H1 (cell line): Measurements from ENCODE around the gene LDLRAD4. TPM values are rescaled to one million over a fixed set of nuclear protein-coding genes. Genes with fewer than 3 reads are reported as not detected.

ENCODE experiments used
- CTCF ChIA-PET: fragments of 300-600 bp; sonication (Branson Sonifier 250); formaldehyde crosslinking; loops from one replicate; lab custom pipeline; 2021; ENCODE audit not compliant: partially characterized antibody; lab: Charles Lee
- POLR2A ChIA-PET: fragments of 300-600 bp; sonication (Branson Sonifier 250); formaldehyde crosslinking; loops from one replicate; lab custom pipeline; 2021; ENCODE audit warnings: inconsistent platforms; ENCODE audit not compliant: partially characterized antibody; lab: Charles Lee
- DNase-seq, 2 experiments: peaks; one replicate each; pipeline versions ENCODE4 v3.0.0 to v3.0.0-alpha.2; 2010 to 2022; ENCODE audit warnings: low spot score in 2 of 2, low read depth in 1 of 2, mixed read lengths in 1 of 2
- FAIRE-seq: peaks from 2 replicates; lab custom pipeline; 2011; peaks lifted over from hg19 to GRCh38; lab: Jason Lieb, UNC
- H2AFZ ChIP-seq: 2 replicates; pipeline ENCODE4 v1.8.1; 2012; ENCODE audit warnings: low read length, inconsistent platforms
- H2AK5ac ChIP-seq: 2 replicates; pipeline ENCODE4 v1.6.1; 2013; ENCODE audit warnings: low read depth, low read length
- H2BK120ac ChIP-seq: replicated peaks from 2 replicates; pipeline ENCODE3; 2013; ENCODE audit warnings: low read depth, low read length, inconsistent platforms
- H2BK12ac ChIP-seq: 2 replicates; pipeline ENCODE4 v1.6.1; 2013; ENCODE audit warnings: low read depth, low read length
- H2BK15ac ChIP-seq: 2 replicates; pipeline ENCODE4 v1.6.1; 2013; ENCODE audit warnings: low read length
- H2BK20ac ChIP-seq: 2 replicates; pipeline ENCODE4 v1.6.1; 2013; ENCODE audit warnings: low read length
- H2BK5ac ChIP-seq: 2 replicates; pipeline ENCODE4 v1.6.1; 2013; ENCODE audit warnings: low read depth, low read length
- H3K14ac ChIP-seq: 2 replicates; pipeline ENCODE4 v1.6.1; 2013; ENCODE audit warnings: inconsistent platforms; ENCODE audit not compliant: insufficient read length
- H3K18ac ChIP-seq: 2 replicates; pipeline ENCODE4 v1.6.1; 2013; ENCODE audit warnings: low read length; ENCODE audit errors: extremely low read depth
- H3K23ac ChIP-seq: 2 replicates; pipeline ENCODE4 v1.6.1; 2013; ENCODE audit warnings: inconsistent platforms; ENCODE audit not compliant: insufficient read length
- H3K23me2 ChIP-seq: 2 replicates; pipeline ENCODE4 v1.6.1; 2013; ENCODE audit warnings: low read depth, low read length
- H3K27ac ChIP-seq: 2 replicates; pipeline ENCODE4 v1.6.1; 2011; ENCODE audit warnings: low read depth, low read length, inconsistent platforms
- H3K27me3 ChIP-seq, 4 experiments: replicated peaks in 1 of 4; 1 replicate in 1 of 4; 2 replicates in 3 of 4; pipeline versions ENCODE4 v1.6.1 to v1.8.1; 2011 to 2013; ENCODE audit warnings: low read length in 3 of 4, mild to moderate bottlenecking in 3 of 4, inconsistent platforms in 2 of 4, mixed read lengths in 2 of 4, moderate library complexity in 1 of 4; ENCODE audit not compliant: control insufficient read depth in 3 of 4, insufficient read depth in 3 of 4; ENCODE audit errors: extremely low read depth in 1 of 4
- H3K36me3 ChIP-seq, 4 experiments: 2 replicates each; pipeline versions ENCODE4 v1.6.1 to v1.8.1; 2011 to 2013; ENCODE audit warnings: mild to moderate bottlenecking in 4 of 4, low read length in 3 of 4, moderate library complexity in 2 of 4, control low read depth in 1 of 4, inconsistent platforms in 1 of 4; ENCODE audit not compliant: insufficient read depth in 4 of 4, control insufficient read depth in 2 of 4
- H3K4ac ChIP-seq: replicated peaks from 2 replicates; pipeline ENCODE3; 2013; ENCODE audit warnings: low read length, low read depth, mixed read lengths, inconsistent platforms; ENCODE audit not compliant: insufficient read length
- H3K4me1 ChIP-seq, 4 experiments: replicated peaks in 1 of 4; 1 replicate in 1 of 4; 2 replicates in 3 of 4; pipeline versions ENCODE4 v1.6.1 to v1.8.1; 2011 to 2013; ENCODE audit warnings: low read length in 3 of 4, inconsistent platforms in 2 of 4, mixed read lengths in 1 of 4; ENCODE audit not compliant: insufficient read depth in 4 of 4, control insufficient read depth in 3 of 4
- H3K4me2 ChIP-seq, 2 experiments: 2 replicates each; pipeline versions ENCODE4 v1.6.1 to v1.8.1; 2011 to 2013; ENCODE audit warnings: low read depth in 2 of 2, low read length in 2 of 2, control low read depth in 1 of 2, inconsistent platforms in 1 of 2, mild to moderate bottlenecking in 1 of 2; ENCODE audit not compliant: insufficient read depth in 1 of 2
- H3K4me3 ChIP-seq, 4 experiments: fragments of 200-600, 300-600 bp in 1 of 4; sonication (generic), shearing (Covaris generic), sonication (Bioruptor Twin) in 1 of 4; 2 replicates each; pipeline versions ENCODE4 v1.5.1 to v1.8.1; 2011 to 2016; ENCODE audit warnings: low read length in 4 of 4, low read depth in 3 of 4, control low read depth in 2 of 4, inconsistent platforms in 2 of 4, mild to moderate bottlenecking in 2 of 4, mixed read lengths in 1 of 4, moderate library complexity in 1 of 4; ENCODE audit not compliant: insufficient read depth in 2 of 4; ENCODE audit errors: extremely low read depth in 1 of 4
- H3K56ac ChIP-seq: replicated peaks from 2 replicates; pipeline ENCODE3; 2013; ENCODE audit warnings: low read depth, mild to moderate bottlenecking, mixed read lengths, low read length, inconsistent platforms; ENCODE audit not compliant: insufficient read length
- H3K79me1 ChIP-seq: 2 replicates; pipeline ENCODE4 v1.6.1; 2013; ENCODE audit warnings: low read depth, low read length, control low read depth
- H3K79me2 ChIP-seq, 2 experiments: 2 replicates each; pipeline versions ENCODE4 v1.6.1 to v1.8.1; 2012 to 2013; ENCODE audit warnings: low read length in 2 of 2, mild to moderate bottlenecking in 2 of 2, inconsistent platforms in 1 of 2; ENCODE audit not compliant: insufficient read depth in 2 of 2, control insufficient read depth in 1 of 2
- H3K9ac ChIP-seq, 4 experiments: replicated peaks in 1 of 4; 1 replicate in 1 of 4; 2 replicates in 3 of 4; pipeline versions ENCODE4 v1.6.1 to v1.8.1; 2011 to 2013; ENCODE audit warnings: low read depth in 3 of 4, low read length in 3 of 4, control low read depth in 2 of 4, mild to moderate bottlenecking in 2 of 4, moderate library complexity in 2 of 4, inconsistent platforms in 1 of 4; ENCODE audit errors: extremely low read depth in 1 of 4
- H3K9me3 ChIP-seq, 2 experiments: 2 replicates each; pipeline versions ENCODE4 v1.6.1 to v1.8.1; 2012 to 2013; ENCODE audit warnings: mild to moderate bottlenecking in 2 of 2, moderate library complexity in 2 of 2, control low read depth in 1 of 2, inconsistent platforms in 1 of 2, low read depth in 1 of 2, low read length in 1 of 2, mixed read lengths in 1 of 2; ENCODE audit not compliant: insufficient read depth in 2 of 2
- H4K20me1 ChIP-seq, 2 experiments: replicated peaks in 1 of 2; 2 replicates each; pipeline versions ENCODE3 to v1.8.1; 2011 to 2013; ENCODE audit warnings: inconsistent platforms in 2 of 2, low read length in 2 of 2, mild to moderate bottlenecking in 1 of 2; ENCODE audit not compliant: insufficient read depth in 2 of 2, control insufficient read depth in 1 of 2
- H4K5ac ChIP-seq: 2 replicates; pipeline ENCODE4 v1.6.1; 2013; ENCODE audit warnings: low read length, low read depth, mixed read lengths, inconsistent platforms; ENCODE audit not compliant: insufficient read length
- H4K8ac ChIP-seq: 2 replicates; pipeline ENCODE4 v1.8.0; 2013; ENCODE audit warnings: mild to moderate bottlenecking, moderate library complexity, low read length, inconsistent platforms; ENCODE audit not compliant: insufficient read depth; ENCODE audit errors: extremely low read depth
- H4K91ac ChIP-seq: replicated peaks from 2 replicates; pipeline ENCODE3; 2013; ENCODE audit warnings: low read length, mixed read lengths, inconsistent platforms; ENCODE audit not compliant: insufficient read length
- CHD2 ChIP-seq: IDR thresholded peaks from 2 replicates; pipeline ENCODE4 v1.6.1; 2012; ENCODE audit warnings: low read length, improper control_type of control experiment
- CREB1 ChIP-seq: IDR thresholded peaks from 2 replicates; pipeline ENCODE4 v1.6.1; 2012; ENCODE audit warnings: inconsistent platforms
- EZH2 ChIP-seq: fragments of 200-600 bp; sonication (generic); IDR thresholded peaks from 2 replicates; pipeline ENCODE4 v1.7.1; 2012; ENCODE audit warnings: low read depth, mild to moderate bottlenecking, moderate library complexity, low read length, inconsistent platforms; ENCODE audit not compliant: severe bottlenecking
- KDM5A ChIP-seq: fragments of 200-600 bp; IDR thresholded peaks from 2 replicates; pipeline ENCODE4 v1.7.1; 2012; ENCODE audit warnings: mild to moderate bottlenecking, low read length, inconsistent platforms, mixed read lengths
- POU5F1 ChIP-seq: IDR thresholded peaks from 2 replicates; pipeline ENCODE4 v1.6.1; 2011; ENCODE audit warnings: low read depth, mild to moderate bottlenecking, low read length, moderate library complexity
- WGBS, 2 experiments: shearing (Covaris generic) in 1 of 2; methylation state at CpG; one replicate each; pipeline versions ENCODE4 v1.1.6 to v1.1.7; 2013 to 2015; ENCODE audit warnings: low lambda C conversion rate in 2 of 2, mixed read lengths in 2 of 2, inconsistent platforms in 1 of 2, low coverage in 1 of 2, missing lambda C conversion rate in 1 of 2; ENCODE audit not compliant: insufficient replicate concordance in 2 of 2, insufficient coverage in 1 of 2, insufficient read length in 1 of 2; ENCODE audit errors: extremely low coverage in 1 of 2, missing lambda C conversion rate in 1 of 2; 5-methylcytosine and 5-hydroxymethylcytosine counted together
- polyA plus RNA-seq, 7 experiments: library from polyadenylated mRNA; depleted of rRNA in 3 of 7; stranded (reverse) in 5 of 7; unstranded in 2 of 7; fragments of >200 nt in 5 of 7; fragments of 200-250 nt in 2 of 7; gene quantifications; 1 replicate in 5 of 7; 2 replicates in 1 of 7; 4 replicates in 1 of 7; pipeline versions ENCODE4 v1.2.1 to v1.2.3, GENCODE V29; 2011 to 2013; ENCODE audit warnings: missing spikeins in 2 of 7, mixed read lengths in 2 of 7
- total RNA-seq: library from RNA; stranded (reverse); fragmentation: NEBNext Ultra II Directional; extraction: Animal tissue kit (Norgen Biotek cat#: 25700); gene quantifications from 2 replicates; pipeline ENCODE4 v1.2.1, GENCODE V29; 2021

LDLRAD4 gene
- total and polyA plus RNA-seq, 2 of the 8 experiments (the other 6 are each of a cell fraction or from before 2014, with no cell fraction given), result 0.77 to 1.4 TPM

GRCh38 chr18:13222856-13223281 is 4.3 kb downstream of the LDLRAD4 start:
- no peak overlapping the region for H2BK12ac ChIP-seq
- H3K4me3 ChIP-seq, result no peak overlapping the region
- H3K23me2 ChIP-seq, result peaks cover 9% of the 10 kb centered on the region; the same call in 1 of the 2 replicates
- no peak overlapping the region for H4K91ac ChIP-seq
- no peak overlapping the region for H2BK120ac ChIP-seq
- H3K56ac ChIP-seq, result no peak overlapping the region
- H3K79me2 ChIP-seq, result no peaks in the 10 kb centered on the region
- H3K23ac ChIP-seq, result no peak overlapping the region
- POLR2A ChIA-PET, result no interaction called here
- H3K4me1 ChIP-seq, result peaks cover 0 to 5% (median 2%) of the 10 kb centered on the region in 4 experiments; a peak in 4 of 7 replicates
- H2AFZ ChIP-seq, result no peak overlapping the region
- H2BK5ac ChIP-seq, result no peak overlapping the region
- no peaks in the 10 kb centered on the region for H4K20me1 ChIP-seq
- no peak overlapping the region for H3K4ac ChIP-seq
- H3K14ac ChIP-seq, result no peak overlapping the region
- no peak overlapping the region for H3K27ac ChIP-seq
- H2BK20ac ChIP-seq, result no peak overlapping the region
- no peak overlapping the region for H2AK5ac ChIP-seq
- no peak overlapping the region for H3K4me2 ChIP-seq
- peaks cover 4 to 24% (median 18%) of the 10 kb centered on the region in 4 experiments; a peak in 6 of 7 replicates for H3K27me3 ChIP-seq
- no peak overlapping the region for H2BK15ac ChIP-seq
- no peak overlapping the region for H3K9ac ChIP-seq
- no peak overlapping the region for H3K18ac ChIP-seq
- no peak overlapping the region for H4K8ac ChIP-seq
- no peak for DNase-seq
- no peaks in the 10 kb centered on the region for H3K9me3 ChIP-seq
- WGBS, 2 experiments, result 82% methylated on average over 4 of the region's 4 CpGs; no CpG with 5 or more reads in 1 of the 2 experiments
- no peak for TF ChIP-seq POU5F1
- TF ChIP-seq KDM5A, result no peak
- TF ChIP-seq EZH2, result no peak
- TF ChIP-seq CHD2, result no peak
- TF ChIP-seq CREB1, result no peak
- TF ChIP-seq, all 59 proteins: peak for 0
- Histone ChIP-seq H4K5ac (no peak overlapping the region), H3K36me3 (no peaks in the 10 kb centered on the region), H3K79me1 (no peaks in the 10 kb centered on the region)
- CTCF ChIA-PET, result interaction anchor here (0.6 kb wide), 1 partner anchor 12 kb away, joined by 3 read pairs; no protein-coding TSS in a partner anchor
- FAIRE-seq, result no peak
